ENCODE results near the gene HRH2. TPM values are rescaled to one million over a fixed set of nuclear protein-coding genes. Genes with fewer than 3 reads are reported as not detected.

The HRH2 gene
- total RNA-seq, 1 donor from 2014 or later: 2.9 TPM

DNA sequence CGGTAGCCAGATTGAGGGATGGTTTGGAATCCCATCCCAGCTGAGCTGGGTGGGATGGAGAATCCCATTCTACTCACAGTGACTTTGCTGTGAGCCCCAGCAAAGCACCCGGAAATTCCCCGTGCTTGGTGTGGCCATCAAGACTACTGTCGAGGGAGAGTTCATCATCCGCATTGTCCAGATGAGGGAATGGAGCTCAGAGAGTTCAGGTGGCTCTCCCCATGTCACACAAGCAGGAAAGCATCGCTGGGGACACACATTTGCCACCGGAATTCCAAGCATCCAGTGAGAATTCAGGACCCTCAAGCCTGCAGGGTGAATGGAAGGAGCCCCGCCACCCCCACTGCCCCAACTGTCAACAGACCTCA is 54.4 kb downstream of the HRH2 start:
- no peak for DNase-seq (ENCODE audit: extremely low spot score, unreplicated experiment)

DNA sequence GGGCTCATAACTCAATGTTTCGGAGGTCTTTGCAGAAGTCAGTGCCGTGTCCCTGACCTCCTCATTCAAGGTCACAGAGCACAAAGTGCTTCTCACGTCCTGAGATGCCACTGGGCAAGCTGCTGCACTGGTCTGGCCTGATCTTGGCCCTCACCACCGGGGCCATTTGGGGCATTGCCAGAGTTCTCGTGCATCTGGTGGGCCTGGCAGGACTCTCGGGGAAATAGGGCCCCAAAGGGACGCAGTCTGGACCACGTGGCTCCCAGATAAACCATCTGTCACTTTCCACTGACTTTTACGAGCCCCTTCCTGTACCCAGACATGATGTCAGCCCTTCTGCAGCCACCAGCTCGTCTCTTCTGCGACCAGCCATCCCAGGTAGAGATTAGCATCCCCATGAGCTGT is 54.8 kb downstream of the HRH2 start:
- Mint-ChIP-seq H3K9me3 (peaks cover 13% of the 10 kb centered on the region), H3K4me3 (no peak overlapping the region), H3K27ac (no peak overlapping the region), H3K27me3 (peaks cover 4% of the 10 kb centered on the region), H3K4me1 (ENCODE audit: unreplicated experiment) (no peaks in the 10 kb centered on the region), H3K36me3 (peaks cover 4% of the 10 kb centered on the region)
- TF ChIP-seq, protein P1, sequence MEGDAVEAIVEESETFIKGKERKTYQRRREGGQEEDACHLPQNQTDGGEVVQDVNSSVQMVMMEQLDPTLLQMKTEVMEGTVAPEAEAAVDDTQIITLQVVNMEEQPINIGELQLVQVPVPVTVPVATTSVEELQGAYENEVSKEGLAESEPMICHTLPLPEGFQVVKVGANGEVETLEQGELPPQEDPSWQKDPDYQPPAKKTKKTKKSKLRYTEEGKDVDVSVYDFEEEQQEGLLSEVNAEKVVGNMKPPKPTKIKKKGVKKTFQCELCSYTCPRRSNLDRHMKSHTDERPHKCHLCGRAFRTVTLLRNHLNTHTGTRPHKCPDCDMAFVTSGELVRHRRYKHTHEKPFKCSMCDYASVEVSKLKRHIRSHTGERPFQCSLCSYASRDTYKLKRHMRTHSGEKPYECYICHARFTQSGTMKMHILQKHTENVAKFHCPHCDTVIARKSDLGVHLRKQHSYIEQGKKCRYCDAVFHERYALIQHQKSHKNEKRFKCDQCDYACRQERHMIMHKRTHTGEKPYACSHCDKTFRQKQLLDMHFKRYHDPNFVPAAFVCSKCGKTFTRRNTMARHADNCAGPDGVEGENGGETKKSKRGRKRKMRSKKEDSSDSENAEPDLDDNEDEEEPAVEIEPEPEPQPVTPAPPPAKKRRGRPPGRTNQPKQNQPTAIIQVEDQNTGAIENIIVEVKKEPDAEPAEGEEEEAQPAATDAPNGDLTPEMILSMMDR (conservative IDR thresholded peaks at IDR 0.05): no peak
- no peak for DNase-seq (ENCODE audit: extremely low spot score, unreplicated experiment)

More for the DNA sequence above, 54.4 kb downstream of the HRH2 start:
- no peak overlapping the region for H3K27ac Mint-ChIP-seq
- H3K9me3 Mint-ChIP-seq: peaks cover 13% of the 10 kb centered on the region
- H3K27me3 Mint-ChIP-seq: peaks cover 4% of the 10 kb centered on the region
- TF ChIP-seq, protein P1 (conservative IDR thresholded peaks at IDR 0.05): no peak
- H3K4me1 Mint-ChIP-seq (ENCODE audit: unreplicated experiment): no peaks in the 10 kb centered on the region
- H3K36me3 Mint-ChIP-seq: peaks cover 4% of the 10 kb centered on the region
- no peak overlapping the region for H3K4me3 Mint-ChIP-seq

DNA sequence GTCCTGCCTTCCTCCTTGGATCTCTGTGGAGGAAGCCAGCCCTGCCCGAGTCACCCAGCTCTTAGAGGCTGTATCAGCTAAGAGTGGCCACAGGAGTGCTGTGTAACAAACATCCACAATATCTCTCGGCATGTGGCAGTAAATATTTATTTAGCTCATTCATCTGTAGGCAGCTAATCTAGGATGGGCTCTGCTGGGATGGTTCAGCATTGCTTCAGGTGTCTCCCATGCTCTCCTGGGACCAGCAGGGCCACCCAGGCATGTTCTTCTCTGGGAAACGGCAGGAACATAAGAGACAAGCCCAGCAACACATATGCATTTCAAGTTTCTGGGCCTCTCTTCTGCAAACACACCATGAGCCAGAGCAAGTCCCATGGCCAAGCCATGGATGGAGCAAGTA is 56.1 kb downstream of the HRH2 start:
- Mint-ChIP-seq H3K27me3 (peaks cover 12% of the 10 kb centered on the region), H3K27ac (no peak overlapping the region), H3K4me1 (ENCODE audit: unreplicated experiment) (no peaks in the 10 kb centered on the region), H3K9me3 (peaks cover 13% of the 10 kb centered on the region), H3K36me3 (peaks cover 4% of the 10 kb centered on the region), H3K4me3 (no peak overlapping the region)
- DNase-seq (ENCODE audit: extremely low spot score, unreplicated experiment): no peak
- TF ChIP-seq, protein P1 (conservative IDR thresholded peaks at IDR 0.05): no peak

DNA sequence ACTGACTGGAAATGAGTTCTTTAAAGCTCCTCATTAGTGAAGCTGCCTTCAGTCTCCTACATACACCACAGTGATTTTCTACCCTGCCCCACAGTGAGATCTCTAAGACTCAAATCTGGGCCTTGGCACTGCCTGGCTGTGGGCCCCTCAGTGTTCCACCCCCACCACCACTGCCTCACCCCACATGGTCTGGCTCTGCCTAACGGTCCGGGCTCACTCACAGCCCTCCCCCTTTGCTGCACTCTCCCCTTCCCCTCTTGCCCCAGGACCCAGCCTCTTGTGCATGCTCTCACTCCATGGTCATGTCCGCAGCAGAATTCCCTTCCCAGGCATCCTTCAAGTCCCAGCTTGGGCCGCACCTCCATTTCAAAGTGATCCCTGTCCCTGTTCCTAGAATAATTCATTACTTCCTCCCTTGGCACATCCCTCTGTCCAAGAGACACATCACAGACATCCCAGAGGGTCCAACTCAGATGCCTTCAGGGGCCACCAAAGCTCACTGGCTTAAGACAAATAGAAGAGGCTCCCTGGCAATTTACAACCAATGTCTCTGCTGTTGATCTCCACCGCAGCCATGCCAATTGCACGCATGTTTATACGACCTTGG is 56.7 kb downstream of the HRH2 start:
- Mint-ChIP-seq H3K36me3 (peaks cover 4% of the 10 kb centered on the region), H3K4me3 (no peak overlapping the region), H3K27me3 (peaks cover 9% of the 10 kb centered on the region), H3K4me1 (ENCODE audit: unreplicated experiment) (no peaks in the 10 kb centered on the region), H3K27ac (no peak overlapping the region), H3K9me3 (peaks cover 13% of the 10 kb centered on the region)
- DNase-seq (ENCODE audit: extremely low spot score, unreplicated experiment): no peak
- TF ChIP-seq, protein P1 (conservative IDR thresholded peaks at IDR 0.05): no peak

DNA sequence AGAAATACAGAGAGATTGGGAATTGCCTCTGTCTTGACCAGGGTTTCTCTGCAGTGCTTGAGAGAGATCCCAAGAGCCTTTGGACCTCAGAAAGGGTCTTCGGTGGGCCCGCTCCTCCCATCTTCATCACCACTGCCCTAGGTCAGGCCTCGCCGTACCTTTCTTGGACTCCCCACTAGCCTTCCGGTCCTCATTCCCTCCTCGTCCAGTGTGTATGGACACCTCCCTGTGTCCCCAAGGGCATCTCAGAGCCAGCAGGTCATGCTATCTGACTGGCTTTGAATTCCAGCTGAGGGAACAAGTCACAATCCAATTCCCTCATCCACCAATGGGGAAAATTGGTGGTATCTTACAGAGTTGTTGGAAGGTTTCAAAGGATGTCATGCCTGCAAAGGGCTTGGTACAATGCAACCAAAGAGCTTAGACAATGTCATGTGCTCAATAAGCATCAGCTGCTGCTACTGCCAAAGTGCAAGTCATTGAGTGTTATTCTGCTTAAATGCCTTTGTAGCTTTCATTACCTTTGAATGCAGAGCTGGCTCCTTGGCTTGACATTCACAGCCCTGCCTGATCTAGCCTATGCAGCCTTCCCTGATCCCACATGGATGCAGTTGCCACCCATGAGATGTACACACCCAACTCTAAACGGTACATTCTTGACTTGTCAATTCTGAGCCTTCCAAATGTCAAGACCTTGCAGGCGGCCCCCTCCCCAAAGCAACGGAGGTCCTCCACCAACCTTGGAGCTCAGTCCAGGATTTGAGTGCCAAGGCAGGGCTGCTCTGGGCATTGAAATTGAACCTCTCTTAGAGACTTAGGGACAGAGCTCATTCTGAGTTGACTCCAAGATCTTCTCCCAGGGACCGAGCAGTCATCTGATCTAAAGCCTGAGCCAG is 58.0 kb downstream of the HRH2 start:
- Mint-ChIP-seq H3K4me1 (ENCODE audit: unreplicated experiment) (no peaks in the 10 kb centered on the region), H3K27me3 (peaks cover 9% of the 10 kb centered on the region), H3K27ac (no peak overlapping the region), H3K36me3 (peaks cover 4% of the 10 kb centered on the region), H3K9me3 (peaks cover 13% of the 10 kb centered on the region), H3K4me3 (no peak overlapping the region)
- DNase-seq (ENCODE audit: extremely low spot score, unreplicated experiment): no peak
- TF ChIP-seq, protein P1 (conservative IDR thresholded peaks at IDR 0.05): no peak
